Stimulated activated CD8-positive, alpha-beta memory T cell treated with anti-CD3 and anti-CD28 coated beads, Interleukin-7, amount 100 ng/mL, for 1 hour (primary cell): Measurements from ENCODE around the gene ASB15.
"Not testable (repeated sequence)": the region's sequence is repeated elsewhere in the genome, so short reads cannot be mapped to it uniquely, and the experiment has no call there.

ENCODE experiments used
- DNase-seq, 2 donors: peaks; one replicate each; pipeline ENCODE4 v3.0.0-alpha.2; 2020; ENCODE audit warnings: low read depth in 2 of 2

Gene ASB15

GRCh38 chr7:123601530-123601929, at the start of gene ASB15:
ASB15 (plus strand) TSS chr7:123601821; CDS start chr7:123614503, 12,682 bp downstream.
- no peak for DNase-seq

GRCh38 chr7:123552134-123552533, 49.5 kb upstream of the ASB15 start:
- DNase-seq = not testable (repeated sequence)

GRCh38 chr7:123552641-123553040, 49.0 kb upstream of the ASB15 start:
- no peak for DNase-seq

- DNase-seq = no peak
Observed at GRCh38 chr7:123553159-123553558, 48.5 kb upstream of the ASB15 start.

- DNase-seq = no peak
Observed at GRCh38 chr7:123555484-123555883, 46.1 kb upstream of the ASB15 start.

- DNase-seq = no peak
Observed at GRCh38 chr7:123557016-123557397, 44.6 kb upstream of the ASB15 start.

GRCh38 chr7:123557398-123558288, 44.0 kb upstream of the ASB15 start, which contains the start of gene NDUFA5:
NDUFA5 (minus strand) TSS chr7:123557818; CDS start chr7:123557795, 23 bp downstream.
- peak; percentile 92 to 94 for DNase-seq

GRCh38 chr7:123558289-123558874, 43.2 kb upstream of the ASB15 start:
- DNase-seq = no peak

- DNase-seq = no peak
Observed at GRCh38 chr7:123562121-123562520, 39.5 kb upstream of the ASB15 start.

- DNase-seq = no peak
Observed at GRCh38 chr7:123569352-123570010, 32.1 kb upstream of the ASB15 start.

GRCh38 chr7:123570390-123571182, 31.0 kb upstream of the ASB15 start:
- no peak for DNase-seq

GRCh38 chr7:123571187-123571586, 30.4 kb upstream of the ASB15 start:
- no peak for DNase-seq

GRCh38 chr7:123571684-123572083, 29.9 kb upstream of the ASB15 start:
- DNase-seq = no peak

- DNase-seq = no peak
Observed at GRCh38 chr7:123573341-123573740, 28.3 kb upstream of the ASB15 start.

GRCh38 chr7:123573896-123574467, 27.6 kb upstream of the ASB15 start:
- no peak for DNase-seq

- no peak for DNase-seq
Observed at GRCh38 chr7:123579416-123579815, 22.2 kb upstream of the ASB15 start.

GRCh38 chr7:123580406-123581161, 21.0 kb upstream of the ASB15 start:
- no peak for DNase-seq

- no peak for DNase-seq
Observed at GRCh38 chr7:123581162-123581459, 20.5 kb upstream of the ASB15 start.

- DNase-seq = no peak
Observed at GRCh38 chr7:123583821-123584220, 17.8 kb upstream of the ASB15 start.

GRCh38 chr7:123588376-123588775, 13.2 kb upstream of the ASB15 start:
- DNase-seq = no peak

GRCh38 chr7:123594813-123595241, 6.8 kb upstream of the ASB15 start:
- no peak for DNase-seq
